ENCODE measurements around the gene SLC9A5.
A peak's percentile ranks its signal among the peaks of the same experiment; 100 is the strongest.

The SLC9A5 gene

GRCh38 chr16:67228034-67228785 lies 20.6 kb upstream of the SLC9A5 start:
- DNase-seq (ENCODE audit: low read depth): no peak
- H3K4me3 ChIP-seq (ENCODE audit: low read length): peak overlapping the region; percentile 99
- no peak for TF ChIP-seq CTCF (conservative IDR thresholded peaks at IDR 0.05; ENCODE audit: low read length)

GRCh38 chr16:67228905-67229304 lies 19.9 kb upstream of the SLC9A5 start:
- no peak for DNase-seq (ENCODE audit: low read depth)
- no peak for TF ChIP-seq CTCF (conservative IDR thresholded peaks at IDR 0.05; ENCODE audit: low read length)
- H3K4me3 ChIP-seq (ENCODE audit: low read length): no peak overlapping the region

- no peak for TF ChIP-seq CTCF (conservative IDR thresholded peaks at IDR 0.05; ENCODE audit: low read length)
- H3K4me3 ChIP-seq (ENCODE audit: low read length): no peak overlapping the region
- DNase-seq (ENCODE audit: low read depth): no peak
These were observed 18.6 kb upstream of the SLC9A5 start for GRCh38 chr16:67229906-67230808.

- no peak for TF ChIP-seq CTCF (conservative IDR thresholded peaks at IDR 0.05; ENCODE audit: low read length)
- no peak for DNase-seq (ENCODE audit: low read depth)
- H3K4me3 ChIP-seq (ENCODE audit: low read length): no peak overlapping the region
These were observed 17.7 kb upstream of the SLC9A5 start for GRCh38 chr16:67230809-67231660.

- no peak overlapping the region for H3K4me3 ChIP-seq (ENCODE audit: low read length)
- no peak for TF ChIP-seq CTCF (conservative IDR thresholded peaks at IDR 0.05; ENCODE audit: low read length)
- no peak for DNase-seq (ENCODE audit: low read depth)
These were observed 15.2 kb upstream of the SLC9A5 start for GRCh38 chr16:67233596-67233995.

- DNase-seq (ENCODE audit: low read depth): no peak
- TF ChIP-seq CTCF (conservative IDR thresholded peaks at IDR 0.05; ENCODE audit: low read length): no peak
These were observed 14.6 kb upstream of the SLC9A5 start for GRCh38 chr16:67234180-67234597.

More at GRCh38 chr16:67234180-67234597, 14.6 kb upstream of the SLC9A5 start:
- no peak overlapping the region for H3K4me3 ChIP-seq (ENCODE audit: low read length)
